ENCODE results near the gene SLC8A2. TPM values are rescaled to one million over a fixed set of nuclear protein-coding genes. Genes with fewer than 3 reads are reported as not detected.

Gene SLC8A2
- total RNA-seq, 1 donor from 2014 or later: 0.59 TPM

- intact Hi-C loops (cut with DNase I): loop anchor here (1.0 to 2.0 kb wide), 2 partner anchors 81 to 262 kb away; no protein-coding TSS in a partner anchor
- DNase-seq (ENCODE audit: low spot score): no peak
Measured at GRCh38 chr19:47435883-47436417, 35.7 kb downstream of the SLC8A2 start.

DNA sequence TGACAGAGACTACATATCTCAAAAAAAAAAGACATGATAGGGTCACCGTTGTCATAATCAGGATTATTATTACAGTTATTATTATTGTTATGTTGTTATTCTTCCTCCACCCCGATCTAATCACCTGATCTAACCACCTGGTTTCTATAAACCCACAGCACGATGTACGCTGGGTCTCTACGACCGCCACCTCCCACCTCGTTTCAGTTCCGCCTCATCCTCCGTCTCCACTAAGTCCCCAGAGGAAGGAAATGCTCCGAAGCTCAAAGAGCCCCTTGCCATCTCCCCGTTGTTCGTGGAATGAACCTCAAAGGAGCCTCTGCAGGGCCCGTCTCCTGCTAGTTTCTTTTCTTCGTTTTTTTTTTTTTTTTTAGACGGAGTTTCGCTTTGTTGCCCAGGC lies 36.5 kb downstream of the SLC8A2 start:
- intact Hi-C loops (cut with DNase I): no loop called here

DNA sequence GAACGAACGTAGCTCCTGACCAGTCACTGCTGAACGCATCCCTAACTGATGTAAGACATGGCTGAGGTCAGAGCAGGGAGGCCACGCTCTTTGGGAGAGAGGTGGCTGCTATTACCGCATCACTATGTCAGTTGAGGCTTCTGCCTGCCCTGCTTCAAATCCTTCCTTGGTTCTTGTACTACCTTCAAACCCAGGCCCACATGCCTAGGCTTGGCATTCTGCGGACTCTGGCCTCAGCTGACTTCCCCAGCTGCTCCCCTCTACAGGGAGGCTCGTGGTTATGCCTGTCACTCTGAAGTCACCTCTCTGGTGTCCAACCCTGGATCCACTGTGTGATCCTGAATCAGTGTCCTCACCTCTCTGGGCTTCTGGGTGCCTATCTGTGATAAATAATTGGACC lies 37.6 kb downstream of the SLC8A2 start:
- no peak for DNase-seq (ENCODE audit: low spot score)
- intact Hi-C loops (cut with DNase I): no loop called here

More for the DNA sequence above, 36.5 kb downstream of the SLC8A2 start:
- no peak for DNase-seq (ENCODE audit: low spot score)

DNA sequence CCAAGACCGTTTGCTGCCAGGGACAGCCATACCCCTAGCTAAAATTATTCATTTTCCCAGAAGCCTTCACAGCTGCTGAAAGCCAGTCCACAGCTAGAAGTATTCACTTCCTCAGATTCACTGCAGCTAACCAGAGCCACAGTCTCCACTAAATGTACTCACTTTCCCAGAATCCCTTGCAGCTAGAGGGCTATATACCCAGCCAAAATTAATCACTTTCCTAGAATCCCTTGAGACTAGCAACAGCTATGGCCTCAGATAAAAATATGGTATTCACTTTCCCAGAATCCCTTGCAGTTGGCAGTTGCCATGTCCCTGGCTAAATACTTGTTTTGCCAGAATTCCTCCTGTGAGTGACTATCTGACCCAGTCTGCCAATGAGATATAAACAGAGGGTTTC lies 38.6 kb downstream of the SLC8A2 start:
- intact Hi-C loops (cut with DNase I): no loop called here
- DNase-seq (ENCODE audit: low spot score): no peak

DNA sequence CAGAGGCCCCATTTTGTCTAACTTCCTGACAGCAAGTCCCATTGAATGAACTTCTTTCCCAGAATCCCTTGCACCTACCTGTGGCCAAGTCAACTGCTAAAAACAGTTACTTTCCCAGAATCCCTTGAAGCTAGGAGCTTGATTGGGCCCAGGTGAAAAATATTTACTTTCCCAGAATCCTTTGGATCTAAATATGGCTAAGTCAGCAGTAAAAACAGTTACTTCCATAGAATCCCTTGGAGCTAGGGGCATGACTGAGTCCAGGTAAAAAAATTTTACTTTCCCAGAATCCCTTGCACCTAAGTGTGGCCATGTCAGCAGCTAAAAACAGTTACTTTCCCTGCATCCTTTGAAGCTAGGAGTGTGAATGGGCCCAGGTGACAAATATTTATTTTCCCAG lies 39.2 kb downstream of the SLC8A2 start:
- DNase-seq (ENCODE audit: low spot score): no peak
- intact Hi-C loops (cut with DNase I): no loop called here

DNA sequence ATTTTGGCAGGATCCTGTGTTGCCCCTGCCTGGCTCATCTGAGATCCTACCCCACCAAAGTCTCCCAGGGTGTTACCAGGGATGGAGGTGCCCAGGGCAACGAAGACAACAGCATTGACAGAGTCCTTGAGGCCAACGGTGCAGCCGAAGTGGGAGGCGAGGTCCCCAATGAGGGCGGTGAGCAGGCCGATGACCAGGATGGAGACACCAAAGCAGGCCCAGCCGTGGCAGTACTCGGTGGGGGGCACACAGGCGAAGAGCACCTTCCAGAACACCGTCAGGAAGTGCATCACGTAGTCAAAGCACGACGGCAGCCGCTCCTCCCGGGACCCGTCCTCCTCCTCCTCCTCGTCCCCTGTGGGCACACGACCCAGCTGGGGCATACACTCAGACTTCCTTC lies 39.6 kb downstream of the SLC8A2 start:
- DNase-seq (ENCODE audit: low spot score): no peak
- intact Hi-C loops (cut with DNase I): no loop called here

DNA sequence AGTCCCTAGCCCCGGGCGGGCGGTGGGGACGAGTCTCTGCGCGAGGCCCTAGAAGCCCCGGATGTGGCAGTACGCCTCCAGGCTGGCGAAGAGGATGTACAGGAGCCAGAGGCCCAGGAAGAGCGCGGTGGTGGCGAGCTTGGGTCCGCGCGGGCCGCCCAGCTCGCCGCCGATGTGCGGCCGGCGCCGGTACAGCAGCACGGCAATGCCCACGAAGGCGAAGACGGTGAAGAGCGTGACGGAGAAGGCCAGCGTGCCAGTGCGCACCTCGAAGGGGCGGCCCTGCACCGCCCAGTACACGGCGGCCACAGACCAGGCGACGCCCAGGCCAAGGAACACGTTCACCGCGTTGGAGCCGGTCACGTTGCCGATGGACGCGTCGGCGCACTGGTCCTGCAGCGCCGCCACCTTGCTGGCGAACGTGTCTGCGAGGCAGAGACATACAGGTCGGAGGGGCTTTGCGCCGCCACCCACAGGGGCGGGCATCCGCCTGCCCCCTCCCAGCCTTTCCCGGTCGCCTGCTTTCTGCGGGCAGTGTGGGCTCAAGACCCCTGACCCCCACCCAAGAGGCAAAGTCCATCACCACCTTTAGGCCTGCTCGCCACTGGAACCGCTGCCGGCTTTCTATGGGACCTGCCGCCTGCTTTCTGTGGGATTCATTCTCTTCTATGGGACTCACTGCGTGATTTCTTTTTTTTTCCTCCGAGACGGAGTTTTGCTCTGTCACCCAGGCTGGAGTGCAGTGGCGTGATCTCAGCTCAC lies 41.5 kb downstream of the SLC8A2 start:
- intact Hi-C loops (cut with DNase I): no loop called here

DNA sequence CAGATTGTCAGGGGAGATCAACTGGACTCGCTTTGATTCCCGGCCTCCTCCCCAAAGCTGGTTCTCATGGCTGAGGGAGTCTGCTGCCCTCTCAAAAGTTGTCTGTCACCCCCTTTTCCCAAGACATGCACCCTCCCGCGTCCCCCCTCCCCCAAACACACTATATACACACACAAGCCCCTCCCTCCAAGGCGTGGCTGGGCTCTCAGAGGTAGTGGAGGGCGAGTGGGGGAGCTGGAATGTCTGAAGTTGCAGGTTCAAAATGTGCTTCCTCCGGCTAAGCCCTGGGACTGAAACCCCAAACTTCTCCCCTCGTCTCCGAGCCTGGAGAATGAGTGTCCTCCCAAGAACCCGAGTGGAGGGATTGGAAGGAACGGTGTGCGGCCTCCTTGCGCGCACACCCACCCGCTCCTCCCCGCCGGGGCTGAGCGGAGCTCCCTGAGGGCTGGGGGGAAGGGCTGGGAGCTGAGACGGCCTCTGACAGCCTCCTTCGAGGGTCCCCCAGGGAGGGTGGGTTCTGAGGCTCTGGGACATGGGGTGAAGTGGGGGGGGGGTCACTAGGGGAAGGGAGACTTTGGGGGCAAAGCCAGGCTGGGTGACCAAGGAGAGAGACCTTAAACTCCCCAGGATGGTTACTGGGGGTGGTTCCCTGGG lies 42.4 kb downstream of the SLC8A2 start:
- intact Hi-C loops (cut with DNase I): loop anchor here (10.0 kb wide), 1 partner anchor 134 kb away; no protein-coding TSS in a partner anchor
- no peak for DNase-seq (ENCODE audit: low spot score)

More for the DNA sequence above, 41.5 kb downstream of the SLC8A2 start:
- no peak for DNase-seq (ENCODE audit: low spot score)

DNA sequence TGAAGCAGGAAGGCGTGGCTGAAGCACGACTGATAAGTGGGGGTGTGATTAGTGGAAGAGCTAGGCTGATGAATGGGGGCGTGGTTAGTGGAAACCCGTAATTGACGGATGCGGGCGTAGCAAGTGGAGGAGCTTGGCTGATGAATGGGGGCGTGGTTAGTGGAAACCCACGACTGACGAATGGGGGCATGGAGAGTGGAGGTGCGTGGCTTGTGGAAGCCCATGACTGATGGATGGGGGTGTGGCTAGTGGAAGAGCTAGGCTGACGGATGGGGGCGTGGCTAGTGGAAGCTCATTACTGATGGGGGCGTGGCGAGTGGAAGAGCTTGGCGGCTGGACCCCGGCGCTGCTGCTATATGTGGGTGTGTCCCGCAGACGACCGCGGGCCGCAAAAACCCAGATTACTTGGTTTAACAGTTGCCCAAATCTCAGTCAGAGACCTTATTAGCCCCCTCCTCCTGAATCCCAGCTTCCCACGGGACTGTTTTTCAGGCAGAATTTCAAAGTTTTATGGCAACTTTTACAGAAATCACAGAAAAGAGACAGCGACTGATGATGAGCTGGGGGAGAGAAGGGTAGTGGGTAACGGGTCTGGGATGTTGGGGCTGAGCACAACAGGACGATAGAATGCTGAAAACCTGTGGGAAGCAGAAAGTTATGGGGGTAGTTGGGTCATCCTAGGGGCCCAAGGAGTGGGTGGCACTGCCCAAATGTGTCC lies 43.4 kb downstream of the SLC8A2 start:
- DNase-seq (ENCODE audit: low spot score): peak; percentile 89
- intact Hi-C loops (cut with DNase I): loop anchor here (10.0 kb wide), 1 partner anchor 134 kb away; no protein-coding TSS in a partner anchor

DNA sequence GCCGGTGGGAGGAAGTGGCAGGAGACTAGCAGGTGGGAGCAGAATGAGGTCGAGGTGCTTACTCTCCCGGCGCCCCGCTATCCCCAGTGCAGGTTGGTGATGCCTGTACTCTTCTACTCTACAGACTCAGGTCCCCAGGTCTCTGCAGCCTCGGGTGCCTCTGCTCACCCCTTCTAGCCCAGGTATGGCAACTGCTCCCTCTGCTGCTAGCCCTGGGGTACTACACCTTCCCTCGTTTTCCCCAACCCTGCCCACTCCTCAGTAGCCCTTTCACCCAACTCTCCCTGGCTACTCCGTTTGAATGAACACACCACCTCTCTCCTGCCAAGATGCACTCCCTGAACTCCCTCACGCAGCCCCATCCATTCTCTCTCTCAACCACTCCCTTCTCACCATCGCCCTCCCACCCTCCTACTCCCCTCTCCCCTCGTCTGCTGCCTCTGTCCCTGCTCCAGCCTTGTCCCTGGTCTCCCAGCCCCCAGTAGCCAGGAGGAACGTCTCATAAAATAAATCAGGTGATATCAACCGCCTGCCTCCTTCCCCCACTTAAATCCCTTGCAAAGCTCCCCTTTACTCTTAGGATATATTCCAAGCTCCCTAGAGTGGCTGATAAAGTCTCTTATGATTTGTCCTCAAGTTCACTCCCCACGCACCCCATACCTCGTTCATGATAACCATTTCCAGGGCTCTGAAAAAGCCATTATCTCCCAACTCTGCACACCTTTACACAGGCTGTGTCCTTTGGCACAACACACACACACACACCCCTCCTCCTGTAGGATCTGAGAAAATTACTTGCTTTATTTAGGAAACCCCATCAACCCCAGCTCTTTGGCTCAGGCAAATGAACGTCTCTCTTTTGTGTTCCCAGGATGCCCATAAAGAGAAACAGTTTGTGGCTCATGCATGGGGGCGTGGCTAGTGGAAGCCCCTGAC lies 44.2 kb downstream of the SLC8A2 start:
- DNase-seq (ENCODE audit: low spot score): no peak
- intact Hi-C loops (cut with DNase I): loop anchor here (10.0 kb wide), 1 partner anchor 133 kb away; no protein-coding TSS in a partner anchor

GRCh38 chr19:47423203-47423882 lies 48.4 kb downstream of the SLC8A2 start:
- no peak for DNase-seq (ENCODE audit: low spot score)

GRCh38 chr19:47422417-47423163 lies 49.1 kb downstream of the SLC8A2 start:
- intact Hi-C loops (cut with DNase I): loop anchor here (10.0 kb wide), 1 partner anchor 128 kb away; no protein-coding TSS in a partner anchor
- no peak for DNase-seq (ENCODE audit: low spot score)

More at GRCh38 chr19:47423203-47423882, 48.4 kb downstream of the SLC8A2 start:
- intact Hi-C loops (cut with DNase I): loop anchor here (10.0 kb wide), 1 partner anchor 129 kb away; no protein-coding TSS in a partner anchor

DNA sequence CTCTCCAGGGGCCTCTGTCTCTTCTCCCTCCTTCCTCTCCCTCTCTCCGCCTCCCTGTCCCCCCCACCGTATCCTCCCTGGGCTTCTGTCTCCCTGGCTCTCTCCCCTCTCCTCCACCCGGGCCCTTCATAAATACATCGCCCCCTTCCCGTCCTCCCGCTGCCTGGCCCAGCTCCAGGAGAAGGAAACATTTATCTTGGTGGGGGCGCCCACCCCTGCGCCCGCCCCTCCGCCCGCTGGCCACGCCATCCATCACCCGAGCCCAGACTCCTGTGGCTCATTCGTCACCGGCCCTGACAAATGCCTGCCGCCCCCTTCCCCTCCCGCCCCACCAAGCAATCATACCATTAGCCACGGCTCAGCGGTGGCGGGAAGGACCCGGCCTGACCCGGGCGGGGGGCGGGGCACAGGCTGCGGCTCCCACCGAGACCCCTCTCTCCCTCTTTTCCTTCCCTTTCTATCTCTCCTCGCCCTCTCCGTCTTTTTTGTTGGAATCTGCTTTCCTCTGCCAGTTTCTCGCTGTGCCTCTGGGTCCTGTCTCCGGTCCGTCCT lies 49.8 kb downstream of the SLC8A2 start:
- DNase-seq (ENCODE audit: low spot score): no peak
- intact Hi-C loops (cut with DNase I): loop anchor here (10.0 kb wide), 1 partner anchor 127 kb away; no protein-coding TSS in a partner anchor

DNA sequence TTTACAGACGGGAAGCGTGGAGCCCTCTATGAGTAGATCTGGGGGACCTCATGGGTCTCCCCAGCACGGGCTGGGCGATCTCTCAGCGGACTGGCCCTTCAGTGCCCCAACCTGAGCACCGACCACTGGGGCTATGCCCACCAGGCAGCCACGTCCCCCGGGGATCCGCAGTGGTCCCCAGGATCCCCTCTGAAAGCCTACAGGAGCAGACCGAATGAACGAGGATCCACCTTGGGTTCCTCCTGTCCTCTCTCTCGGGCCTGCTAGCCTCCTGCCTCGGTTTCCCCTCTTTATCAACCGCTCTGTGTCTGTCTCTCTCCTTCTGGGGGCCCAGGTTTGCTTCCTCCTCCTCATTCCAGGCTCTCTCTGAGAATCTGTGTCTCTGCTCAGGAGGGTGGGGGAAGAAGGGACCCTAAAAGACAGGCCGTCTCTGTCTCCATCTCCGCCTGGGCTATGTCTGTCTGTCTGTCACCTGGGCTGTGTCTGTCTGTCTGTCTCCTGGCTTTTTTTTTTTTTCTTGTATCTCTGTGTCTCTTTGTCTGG lies 50.4 kb downstream of the SLC8A2 start:
- no peak for DNase-seq (ENCODE audit: low spot score)
- intact Hi-C loops (cut with DNase I): loop anchor here (10.0 kb wide), 1 partner anchor 127 kb away; no protein-coding TSS in a partner anchor

DNA sequence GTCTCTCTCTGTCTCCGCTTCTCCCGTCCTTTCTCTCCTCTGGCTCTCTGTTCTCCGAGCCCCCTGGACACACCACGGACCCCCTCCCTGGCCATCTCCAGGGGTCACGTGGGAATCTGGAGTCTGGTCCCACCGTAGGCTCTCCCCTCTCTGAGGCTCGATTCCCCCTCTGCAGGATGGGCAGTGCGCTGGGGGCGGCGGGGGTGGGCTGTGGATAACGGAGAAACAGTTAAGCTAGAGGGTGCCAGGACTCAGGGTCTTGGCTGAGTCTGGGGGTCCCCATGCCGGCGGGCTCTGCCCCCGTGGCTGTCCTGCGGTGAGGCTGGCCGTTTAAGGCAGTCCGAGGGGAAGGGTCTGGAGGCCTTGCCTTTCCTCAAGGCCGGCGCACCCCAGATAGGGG lies 51.9 kb downstream of the SLC8A2 start:
- intact Hi-C loops (cut with DNase I): loop anchor here (10.0 kb wide), 1 partner anchor 125 kb away; no protein-coding TSS in a partner anchor
- DNase-seq (ENCODE audit: low spot score): no peak

DNA sequence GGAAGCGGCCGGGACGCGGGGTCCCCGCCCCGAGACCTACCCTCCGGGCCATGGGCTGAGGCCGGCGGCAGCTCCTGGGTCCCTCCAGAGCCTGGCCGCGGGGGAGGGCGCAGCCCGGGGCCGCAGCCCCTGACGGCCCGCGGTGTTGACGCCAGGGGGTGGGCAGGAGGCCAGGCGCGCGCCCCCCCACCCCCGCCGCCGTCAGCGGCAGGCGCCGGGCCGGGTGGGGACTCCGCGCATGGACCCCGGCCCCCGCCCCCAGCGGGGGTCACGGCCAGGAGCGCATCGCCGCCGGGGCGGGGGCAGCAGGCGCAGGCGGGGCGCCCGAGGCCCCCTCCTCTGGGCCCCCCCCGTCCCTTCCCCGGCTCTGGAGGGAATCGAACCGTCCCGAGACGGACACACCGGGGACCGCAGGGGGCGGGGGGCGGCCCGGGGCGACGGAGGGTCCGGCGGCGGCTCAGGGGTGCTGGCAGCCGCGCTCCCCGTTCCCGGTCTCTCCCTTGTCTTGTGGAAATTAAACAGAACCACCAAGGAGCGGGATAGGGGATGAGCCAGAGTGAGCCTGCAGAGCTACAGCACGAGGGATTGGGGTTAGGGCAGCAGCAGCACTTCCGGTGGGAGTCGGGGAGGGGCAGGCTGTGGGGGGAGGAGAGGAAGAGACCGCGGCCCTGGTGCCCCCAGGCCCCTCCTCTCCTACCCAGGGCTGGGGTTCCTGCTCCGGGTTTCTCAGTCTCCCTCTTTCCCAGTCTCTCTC lies 52.5 kb downstream of the SLC8A2 start, which contains the start of gene MEIS3:
MEIS3 (minus strand) TSS at position 498 of the 754 bp plus-strand sequence; CDS start at position 52, 446 bp downstream.
- intact Hi-C loops (cut with DNase I): no loop called here
- DNase-seq (ENCODE audit: low spot score): no peak

Data from cardiac septum (tissue), 1 donor.